Neural progenitor cell (in vitro differentiated cells): ENCODE results near the gene SND1. TPM values are rescaled to one million over a fixed set of nuclear protein-coding genes. Genes with fewer than 3 reads are reported as not detected.

ENCODE experiments used
- DNase-seq: peaks from one replicate; pipeline ENCODE4 v3.0.0-alpha.2; 2016; ENCODE audit warnings: low spot score
- H2AFZ ChIP-seq: fragments of 200-600 bp; sonication (generic); replicated peaks from 2 replicates; pipeline ENCODE4 v1.6.1; 2016; ENCODE audit warnings: antibody characterized with exemption
- H3F3A ChIP-seq: fragments of 200-600 bp; sonication (generic); 2 replicates; pipeline ENCODE4 v1.6.1; 2016; ENCODE audit warnings: antibody characterized with exemption, low read depth
- H3K27ac ChIP-seq: fragments of 200-600 bp; sonication (generic); 2 replicates; pipeline ENCODE4 v1.5.1; 2016; ENCODE audit warnings: mild to moderate bottlenecking
- H3K27me3 ChIP-seq: fragments of 200-600 bp; sonication (generic); 2 replicates; pipeline ENCODE4 v1.6.1; 2016; ENCODE audit warnings: mild to moderate bottlenecking, moderate library complexity
- H3K36me3 ChIP-seq: fragments of 200-600 bp; sonication (generic); 2 replicates; pipeline ENCODE4 v1.5.1; 2016
- H3K4me1 ChIP-seq: fragments of 200-600 bp; sonication (generic); 2 replicates; pipeline ENCODE4 v1.6.1; 2016; ENCODE audit warnings: mixed run types
- H3K4me2 ChIP-seq: fragments of 200-600 bp; sonication (generic); 2 replicates; pipeline ENCODE4 v1.6.1; 2016
- H3K4me3 ChIP-seq: fragments of 200-600 bp; sonication (generic); 2 replicates; pipeline ENCODE4 v1.5.1; 2016
- H3K79me2 ChIP-seq: fragments of 200-600 bp; sonication (generic); 2 replicates; pipeline ENCODE4 v1.6.1; 2016; ENCODE audit warnings: low read depth
- H3K9ac ChIP-seq: fragments of 200-600 bp; sonication (generic); 2 replicates; pipeline ENCODE4 v1.6.1; 2016
- H3K9me3 ChIP-seq: fragments of 200-600 bp; sonication (generic); 2 replicates; pipeline ENCODE4 v1.5.1; 2016; ENCODE audit warnings: low read depth
- H4K20me1 ChIP-seq: fragments of 200-600 bp; sonication (generic); 2 replicates; pipeline ENCODE4 v1.6.1; 2016; ENCODE audit warnings: low read depth
- H3K27ac Mint-ChIP-seq: 3 replicates; pipeline ENCODE4 v1.8.0; 2021; ENCODE audit warnings: mixed read lengths
- H3K27me3 Mint-ChIP-seq: 2 replicates; pipeline ENCODE4 v1.8.0; 2022; ENCODE audit warnings: low read depth, mild to moderate bottlenecking, inconsistent platforms, moderate library complexity, mixed read lengths; ENCODE audit not compliant: insufficient read depth
- H3K36me3 Mint-ChIP-seq: 3 replicates; pipeline ENCODE4 v1.8.0; 2021; ENCODE audit warnings: mixed read lengths
- H3K4me1 Mint-ChIP-seq: 3 replicates; pipeline ENCODE4 v1.8.0; 2021; ENCODE audit warnings: mixed read lengths
- H3K4me3 Mint-ChIP-seq: 3 replicates; pipeline ENCODE4 v1.8.0; 2021; ENCODE audit warnings: mild to moderate bottlenecking, moderate library complexity, mixed read lengths
- H3K9me3 Mint-ChIP-seq: 3 replicates; pipeline ENCODE4 v1.8.0; 2020; ENCODE audit warnings: mixed read lengths
- CTCF ChIP-seq: fragments of 200-600 bp; sonication (generic); IDR thresholded peaks from 2 replicates; pipeline ENCODE4 v1.5.1; 2017; ENCODE audit warnings: antibody characterized with exemption, mild to moderate bottlenecking
- EZH2 ChIP-seq: fragments of 200-600 bp; sonication (generic); IDR thresholded peaks from 2 replicates; pipeline ENCODE4 v1.6.1; 2017; ENCODE audit warnings: antibody characterized with exemption, mild to moderate bottlenecking, moderate library complexity
- EZH2phosphoT487 ChIP-seq: fragments of 200-600 bp; sonication (generic); IDR thresholded peaks from 2 replicates; pipeline ENCODE4 v1.6.1; 2017; ENCODE audit warnings: antibody characterized with exemption
- total RNA-seq: library from RNA; depleted of rRNA; stranded (reverse); fragments of >200 nt; gene quantifications from 2 replicates; pipeline ENCODE4 v1.2.3, GENCODE V29; 2015; ENCODE audit warnings: low replicate concordance

SND1 gene
- total RNA-seq, 1 donor from 2014 or later = 154 TPM

DNA sequence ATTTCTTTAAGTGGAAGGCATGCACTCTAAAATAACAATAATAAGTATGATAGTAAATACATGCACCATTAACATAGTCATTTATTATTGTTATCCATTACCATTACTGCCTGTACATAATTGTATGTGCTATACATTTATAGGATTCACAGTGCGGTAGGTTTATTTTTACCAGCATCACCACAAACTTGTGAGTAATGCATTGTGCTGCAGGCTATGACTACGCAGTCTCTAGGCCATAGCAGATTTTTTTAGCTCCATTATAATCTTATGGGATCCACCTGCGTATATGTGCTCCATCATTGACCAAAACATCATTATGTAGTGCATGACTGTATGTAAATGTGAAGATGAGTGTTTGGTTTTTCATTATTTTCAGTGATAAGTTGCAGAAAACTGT is 219.2 kb downstream of the SND1 start:
- Histone ChIP-seq H3K4me1 (peaks cover 24% of the 10 kb centered on the region), H3K4me3 (no peak overlapping the region), H3K9ac (no peak overlapping the region), H3F3A (no peaks in the 10 kb centered on the region), H3K79me2 (peaks cover 8% of the 10 kb centered on the region), H3K27me3 (no peaks in the 10 kb centered on the region), H3K4me2 (no peak overlapping the region), H4K20me1 (peaks cover 8% of the 10 kb centered on the region), H3K9me3 (no peaks in the 10 kb centered on the region), H2AFZ (no peak overlapping the region), H3K36me3 (no peaks in the 10 kb centered on the region), H3K27ac (no peak overlapping the region)
- H3K27ac Mint-ChIP-seq = no peak overlapping the region
- H3K36me3 Mint-ChIP-seq = no peaks in the 10 kb centered on the region
- peaks cover 2% of the 10 kb centered on the region for H3K4me1 Mint-ChIP-seq
- TF ChIP-seq EZH2phosphoT487 = no peak
- no peak for TF ChIP-seq EZH2
- TF ChIP-seq CTCF = no peak
- no peak for DNase-seq
- H3K4me3 Mint-ChIP-seq = no peak overlapping the region
- no peaks in the 10 kb centered on the region for H3K27me3 Mint-ChIP-seq
- no peaks in the 10 kb centered on the region for H3K9me3 Mint-ChIP-seq

- Histone ChIP-seq H3K4me2 (no peak overlapping the region), H3F3A (no peaks in the 10 kb centered on the region), H3K79me2 (peaks cover 13% of the 10 kb centered on the region), H3K4me3 (no peak overlapping the region), H2AFZ (no peak overlapping the region), H3K9ac (no peak overlapping the region), H3K9me3 (no peaks in the 10 kb centered on the region), H4K20me1 (peaks cover 8% of the 10 kb centered on the region), H3K4me1 (peaks cover 17% of the 10 kb centered on the region), H3K27ac (no peak overlapping the region), H3K27me3 (no peaks in the 10 kb centered on the region), H3K36me3 (no peaks in the 10 kb centered on the region)
- H3K27me3 Mint-ChIP-seq = no peaks in the 10 kb centered on the region
- TF ChIP-seq CTCF = no peak
- no peak for TF ChIP-seq EZH2
- TF ChIP-seq EZH2phosphoT487 = no peak
- H3K9me3 Mint-ChIP-seq = no peaks in the 10 kb centered on the region
- H3K4me3 Mint-ChIP-seq = no peak overlapping the region
- peaks cover 2% of the 10 kb centered on the region for H3K4me1 Mint-ChIP-seq
- H3K36me3 Mint-ChIP-seq = no peaks in the 10 kb centered on the region
- DNase-seq = no peak
- H3K27ac Mint-ChIP-seq = no peak overlapping the region
These were observed 220.1 kb downstream of the SND1 start for GRCh38 chr7:127872122-127872521.

DNA sequence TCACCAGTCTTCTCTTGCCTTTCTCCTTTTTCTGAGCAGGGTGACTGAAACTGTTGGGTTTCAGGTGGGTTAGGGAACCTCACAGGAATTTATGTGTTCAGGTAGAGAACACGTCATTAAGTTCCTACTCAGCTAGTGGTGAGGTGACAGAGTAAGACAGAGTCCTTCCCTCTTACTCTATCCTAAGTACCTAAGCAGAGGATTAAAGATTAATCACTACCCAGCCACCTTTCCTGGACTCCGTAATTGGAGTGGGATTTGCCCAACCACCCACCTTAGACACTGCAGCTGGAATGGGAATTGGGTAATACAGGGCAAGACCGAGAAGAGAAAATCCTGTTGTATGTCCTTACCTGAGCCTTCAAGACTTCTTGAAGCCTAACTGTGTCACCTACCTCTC is 221.2 kb downstream of the SND1 start:
- Mint-ChIP-seq H3K36me3 (no peaks in the 10 kb centered on the region), H3K4me1 (peaks cover 2% of the 10 kb centered on the region), H3K4me3 (no peak overlapping the region), H3K27ac (no peak overlapping the region), H3K9me3 (no peaks in the 10 kb centered on the region), H3K27me3 (no peaks in the 10 kb centered on the region)
- peaks cover 15% of the 10 kb centered on the region for H3K4me1 ChIP-seq
- H3K27ac ChIP-seq = no peak overlapping the region
- no peak overlapping the region for H3K9ac ChIP-seq
- no peak overlapping the region for H3K4me2 ChIP-seq
- H3K79me2 ChIP-seq = peaks cover 13% of the 10 kb centered on the region
- H3K36me3 ChIP-seq = no peaks in the 10 kb centered on the region
- no peak for DNase-seq
- TF ChIP-seq EZH2phosphoT487 = no peak
- H2AFZ ChIP-seq = no peak overlapping the region
- H3K9me3 ChIP-seq = no peaks in the 10 kb centered on the region
- H3K27me3 ChIP-seq = no peaks in the 10 kb centered on the region
- H4K20me1 ChIP-seq = peaks cover 8% of the 10 kb centered on the region
- H3K4me3 ChIP-seq = no peak overlapping the region
- no peaks in the 10 kb centered on the region for H3F3A ChIP-seq

GRCh38 chr7:127873715-127874636 is 222.0 kb downstream of the SND1 start:
- Mint-ChIP-seq H3K9me3 (no peaks in the 10 kb centered on the region), H3K27me3 (no peaks in the 10 kb centered on the region), H3K36me3 (no peaks in the 10 kb centered on the region), H3K4me3 (no peak overlapping the region), H3K27ac (no peak overlapping the region), H3K4me1 (peaks cover 2% of the 10 kb centered on the region)
- Histone ChIP-seq H2AFZ (no peak overlapping the region), H3K4me2 (no peak overlapping the region), H3K27ac (no peak overlapping the region), H3K27me3 (no peaks in the 10 kb centered on the region), H3K9me3 (no peaks in the 10 kb centered on the region), H3K36me3 (no peaks in the 10 kb centered on the region), H3F3A (no peaks in the 10 kb centered on the region), H3K4me1 (peaks cover 15% of the 10 kb centered on the region), H4K20me1 (peaks cover 8% of the 10 kb centered on the region), H3K79me2 (peaks cover 13% of the 10 kb centered on the region), H3K4me3 (no peak overlapping the region), H3K9ac (no peak overlapping the region)
- TF ChIP-seq CTCF = no peak
- no peak for TF ChIP-seq EZH2
- no peak for DNase-seq
